ENCODE results near the gene MAGED1.

DNA sequence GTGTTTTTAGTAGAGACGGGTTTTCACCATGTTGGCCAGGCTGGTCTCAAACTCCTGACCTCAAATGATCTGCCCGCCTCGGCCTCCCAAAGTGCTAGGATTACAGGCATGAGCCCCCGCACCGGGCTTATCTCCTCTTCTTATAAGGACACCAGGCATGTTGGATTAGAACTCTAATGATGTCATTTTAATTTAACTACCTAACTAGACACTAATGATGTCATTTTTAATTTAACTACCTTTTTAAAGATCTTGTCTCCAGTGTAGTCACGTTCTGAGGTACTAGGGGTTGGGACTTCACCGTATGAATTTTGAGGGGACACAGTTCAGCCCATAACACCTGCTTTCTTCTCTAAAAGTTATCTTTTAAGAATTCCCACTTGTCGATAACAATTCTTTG is 37.7 kb upstream of the MAGED1 start:
- TF ChIP-seq, protein P1, sequence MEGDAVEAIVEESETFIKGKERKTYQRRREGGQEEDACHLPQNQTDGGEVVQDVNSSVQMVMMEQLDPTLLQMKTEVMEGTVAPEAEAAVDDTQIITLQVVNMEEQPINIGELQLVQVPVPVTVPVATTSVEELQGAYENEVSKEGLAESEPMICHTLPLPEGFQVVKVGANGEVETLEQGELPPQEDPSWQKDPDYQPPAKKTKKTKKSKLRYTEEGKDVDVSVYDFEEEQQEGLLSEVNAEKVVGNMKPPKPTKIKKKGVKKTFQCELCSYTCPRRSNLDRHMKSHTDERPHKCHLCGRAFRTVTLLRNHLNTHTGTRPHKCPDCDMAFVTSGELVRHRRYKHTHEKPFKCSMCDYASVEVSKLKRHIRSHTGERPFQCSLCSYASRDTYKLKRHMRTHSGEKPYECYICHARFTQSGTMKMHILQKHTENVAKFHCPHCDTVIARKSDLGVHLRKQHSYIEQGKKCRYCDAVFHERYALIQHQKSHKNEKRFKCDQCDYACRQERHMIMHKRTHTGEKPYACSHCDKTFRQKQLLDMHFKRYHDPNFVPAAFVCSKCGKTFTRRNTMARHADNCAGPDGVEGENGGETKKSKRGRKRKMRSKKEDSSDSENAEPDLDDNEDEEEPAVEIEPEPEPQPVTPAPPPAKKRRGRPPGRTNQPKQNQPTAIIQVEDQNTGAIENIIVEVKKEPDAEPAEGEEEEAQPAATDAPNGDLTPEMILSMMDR (conservative IDR thresholded peaks at IDR 0.05 in 1 of 2, IDR thresholded peaks at IDR 0.05 in 1 of 2; ENCODE audit: low read depth in 1 of 2, low read length in 2 of 2), result no peak
- TF ChIP-seq EZH2 (IDR thresholded peaks at IDR 0.05; ENCODE audit: low read length, missing control alignments), result no peak
